ENCODE results near the gene SLC45A1.

SLC45A1 gene

GRCh38 chr1:8384088-8384487 is 66.2 kb downstream of the SLC45A1 start:
- DNase-seq (ENCODE audit: low read depth) = no peak

GRCh38 chr1:8384577-8384976 is 66.7 kb downstream of the SLC45A1 start:
- H3K4me3 ChIP-seq (ENCODE audit: control insufficient read depth, low read depth, low read length) = no peak overlapping the region
- no peak for TF ChIP-seq CTCF (IDR thresholded peaks at IDR 0.05; ENCODE audit: control insufficient read depth, insufficient read depth, low read depth, low read length, missing control alignments)
- DNase-seq (ENCODE audit: low read depth) = no peak

More at GRCh38 chr1:8384088-8384487, 66.2 kb downstream of the SLC45A1 start:
- TF ChIP-seq CTCF (IDR thresholded peaks at IDR 0.05; ENCODE audit: control insufficient read depth, insufficient read depth, low read depth, low read length, missing control alignments) = no peak
- no peak overlapping the region for H3K4me3 ChIP-seq (ENCODE audit: control insufficient read depth, low read depth, low read length)

- no peak overlapping the region for H3K4me3 ChIP-seq (ENCODE audit: control insufficient read depth, low read depth, low read length)
- no peak for TF ChIP-seq CTCF (IDR thresholded peaks at IDR 0.05; ENCODE audit: control insufficient read depth, insufficient read depth, low read depth, low read length, missing control alignments)
- DNase-seq (ENCODE audit: low read depth) = no peak
These were observed 68.3 kb downstream of the SLC45A1 start for GRCh38 chr1:8386247-8386646.

GRCh38 chr1:8388732-8389562 is 71.0 kb downstream of the SLC45A1 start:
- no peak for DNase-seq (ENCODE audit: low read depth)
- no peak overlapping the region for H3K4me3 ChIP-seq (ENCODE audit: control insufficient read depth, low read depth, low read length)
- no peak for TF ChIP-seq CTCF (IDR thresholded peaks at IDR 0.05; ENCODE audit: control insufficient read depth, insufficient read depth, low read depth, low read length, missing control alignments)

GRCh38 chr1:8389958-8390535 is 72.1 kb downstream of the SLC45A1 start:
- no peak for TF ChIP-seq CTCF (IDR thresholded peaks at IDR 0.05; ENCODE audit: control insufficient read depth, insufficient read depth, low read depth, low read length, missing control alignments)
- H3K4me3 ChIP-seq (ENCODE audit: control insufficient read depth, low read depth, low read length) = no peak overlapping the region
- no peak for DNase-seq (ENCODE audit: low read depth)

- DNase-seq (ENCODE audit: low read depth) = no peak
- TF ChIP-seq CTCF (IDR thresholded peaks at IDR 0.05; ENCODE audit: control insufficient read depth, insufficient read depth, low read depth, low read length, missing control alignments) = no peak
- H3K4me3 ChIP-seq (ENCODE audit: control insufficient read depth, low read depth, low read length) = no peak overlapping the region
These were observed 72.8 kb downstream of the SLC45A1 start for GRCh38 chr1:8390707-8391106.

Measured in AG09309 (cell line).